Activated CD4-positive, alpha-beta T cell treated with anti-CD3 and anti-CD28 coated beads, Interleukin-2, Interleukin-6, amounts not matched to agents 100 ng/mL and 50 ng/mL, durations not matched to agents 16 hours and 8 hours (primary cell): Measurements from ENCODE around the gene TNRC6B.
A peak's percentile ranks its signal among the peaks of the same experiment; 100 is the strongest.
"Not testable (repeated sequence)": the region's sequence is repeated elsewhere in the genome, so short reads cannot be mapped to it uniquely, and the experiment has no call there.

ENCODE experiments used
- DNase-seq: peaks from one replicate; pipeline ENCODE4 v3.0.0-alpha.2; 2020

Gene TNRC6B, protein sequence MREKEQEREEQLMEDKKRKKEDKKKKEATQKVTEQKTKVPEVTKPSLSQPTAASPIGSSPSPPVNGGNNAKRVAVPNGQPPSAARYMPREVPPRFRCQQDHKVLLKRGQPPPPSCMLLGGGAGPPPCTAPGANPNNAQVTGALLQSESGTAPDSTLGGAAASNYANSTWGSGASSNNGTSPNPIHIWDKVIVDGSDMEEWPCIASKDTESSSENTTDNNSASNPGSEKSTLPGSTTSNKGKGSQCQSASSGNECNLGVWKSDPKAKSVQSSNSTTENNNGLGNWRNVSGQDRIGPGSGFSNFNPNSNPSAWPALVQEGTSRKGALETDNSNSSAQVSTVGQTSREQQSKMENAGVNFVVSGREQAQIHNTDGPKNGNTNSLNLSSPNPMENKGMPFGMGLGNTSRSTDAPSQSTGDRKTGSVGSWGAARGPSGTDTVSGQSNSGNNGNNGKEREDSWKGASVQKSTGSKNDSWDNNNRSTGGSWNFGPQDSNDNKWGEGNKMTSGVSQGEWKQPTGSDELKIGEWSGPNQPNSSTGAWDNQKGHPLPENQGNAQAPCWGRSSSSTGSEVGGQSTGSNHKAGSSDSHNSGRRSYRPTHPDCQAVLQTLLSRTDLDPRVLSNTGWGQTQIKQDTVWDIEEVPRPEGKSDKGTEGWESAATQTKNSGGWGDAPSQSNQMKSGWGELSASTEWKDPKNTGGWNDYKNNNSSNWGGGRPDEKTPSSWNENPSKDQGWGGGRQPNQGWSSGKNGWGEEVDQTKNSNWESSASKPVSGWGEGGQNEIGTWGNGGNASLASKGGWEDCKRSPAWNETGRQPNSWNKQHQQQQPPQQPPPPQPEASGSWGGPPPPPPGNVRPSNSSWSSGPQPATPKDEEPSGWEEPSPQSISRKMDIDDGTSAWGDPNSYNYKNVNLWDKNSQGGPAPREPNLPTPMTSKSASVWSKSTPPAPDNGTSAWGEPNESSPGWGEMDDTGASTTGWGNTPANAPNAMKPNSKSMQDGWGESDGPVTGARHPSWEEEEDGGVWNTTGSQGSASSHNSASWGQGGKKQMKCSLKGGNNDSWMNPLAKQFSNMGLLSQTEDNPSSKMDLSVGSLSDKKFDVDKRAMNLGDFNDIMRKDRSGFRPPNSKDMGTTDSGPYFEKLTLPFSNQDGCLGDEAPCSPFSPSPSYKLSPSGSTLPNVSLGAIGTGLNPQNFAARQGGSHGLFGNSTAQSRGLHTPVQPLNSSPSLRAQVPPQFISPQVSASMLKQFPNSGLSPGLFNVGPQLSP (N-terminal part only)

DNA sequence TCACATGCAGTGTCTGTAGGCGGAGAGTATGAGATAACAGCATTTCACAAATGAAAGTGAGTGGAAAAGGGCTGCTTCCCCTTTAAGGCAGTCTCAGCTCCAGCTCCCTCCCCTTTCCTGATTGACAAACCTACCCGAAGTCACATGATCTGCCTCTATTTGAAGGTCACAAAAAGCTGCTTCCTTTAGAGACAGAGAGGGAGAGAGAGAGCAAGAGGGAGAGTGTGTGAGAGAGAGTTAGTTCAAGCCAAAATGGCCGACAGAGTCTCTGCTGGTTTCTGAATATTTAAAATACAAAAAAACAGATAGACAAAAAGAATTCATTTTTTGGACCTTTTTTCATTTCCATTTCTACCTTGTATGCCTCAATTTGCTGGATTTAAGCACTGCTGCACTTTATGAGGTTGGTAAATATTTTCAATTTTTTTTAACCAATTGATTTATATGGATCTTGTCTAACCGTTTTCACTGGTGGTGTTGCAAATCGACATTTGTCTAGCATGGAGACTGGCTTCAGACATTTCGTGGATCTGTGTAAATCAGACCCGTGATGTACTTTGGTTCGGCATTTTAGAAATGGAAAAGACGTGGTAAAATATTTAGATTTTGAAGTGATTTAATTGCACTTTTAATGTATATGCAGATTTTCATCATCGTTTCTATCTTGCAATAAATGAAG is at the start of gene TNRC6B:
Gene TNRC6B (plus strand): TSS at position 188 of the 679 bp plus-strand sequence. CDS start 211 bp downstream, at position 399.
- peak; percentile 96 for DNase-seq

DNA sequence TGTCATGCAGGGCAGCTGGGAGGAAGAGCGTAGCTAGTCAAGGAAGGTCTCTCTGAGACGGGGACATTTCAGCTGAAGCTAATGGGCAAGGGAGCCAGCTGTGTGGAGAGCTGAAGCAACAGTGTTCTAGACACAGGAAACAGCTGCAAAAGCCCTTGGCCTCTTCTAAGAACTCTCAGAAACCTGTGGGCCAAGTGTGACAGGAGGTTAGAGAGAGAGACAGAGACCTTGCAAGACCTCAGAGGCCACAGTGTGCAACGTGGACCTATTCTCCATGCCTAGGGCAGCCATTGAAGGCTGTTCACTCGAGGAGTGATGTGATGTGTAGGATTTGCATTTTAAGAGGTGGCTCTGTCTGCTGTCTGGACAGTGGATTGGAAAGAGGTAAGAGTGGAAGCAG is 48.7 kb upstream of the TNRC6B start:
- peak; percentile 44 for DNase-seq

DNA sequence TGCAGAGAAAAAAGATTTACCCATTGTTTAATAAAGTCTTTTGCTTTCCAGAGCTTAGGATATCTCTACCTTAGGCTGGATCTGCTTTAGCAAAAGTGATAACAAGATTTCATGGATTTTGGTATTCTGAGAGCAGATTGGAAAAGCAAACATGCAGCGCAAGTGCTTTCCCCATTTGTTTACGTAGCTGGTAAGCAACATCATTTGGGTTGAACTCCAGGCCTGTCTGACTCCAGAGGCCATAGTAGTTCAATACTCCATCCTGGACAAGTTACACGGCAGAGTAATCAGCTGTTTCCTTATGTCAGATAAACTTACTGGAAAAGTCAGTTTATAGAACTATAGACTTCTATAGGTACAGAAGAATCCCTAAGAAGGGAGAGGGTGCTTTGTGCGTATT is 40.6 kb upstream of the TNRC6B start:
- no peak for DNase-seq

DNA sequence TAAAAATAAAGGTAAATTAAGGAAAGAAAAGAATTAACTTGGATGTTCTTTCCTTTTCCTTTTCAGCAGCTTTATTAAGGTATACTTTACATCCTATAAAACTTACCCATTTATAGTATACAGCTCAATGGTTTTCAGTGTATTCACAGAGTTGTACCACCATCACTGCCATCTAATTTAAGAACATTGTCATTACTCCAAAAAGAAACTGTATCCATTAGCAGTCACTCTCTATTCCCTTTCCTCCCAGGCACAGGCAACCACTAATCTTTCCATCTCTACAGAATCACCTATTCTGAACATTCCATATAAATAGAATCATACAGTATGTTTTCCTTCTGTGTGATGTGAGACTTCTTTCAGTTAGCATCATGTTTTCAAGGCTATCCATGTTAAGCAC is 38.9 kb upstream of the TNRC6B start:
- DNase-seq = no peak

DNA sequence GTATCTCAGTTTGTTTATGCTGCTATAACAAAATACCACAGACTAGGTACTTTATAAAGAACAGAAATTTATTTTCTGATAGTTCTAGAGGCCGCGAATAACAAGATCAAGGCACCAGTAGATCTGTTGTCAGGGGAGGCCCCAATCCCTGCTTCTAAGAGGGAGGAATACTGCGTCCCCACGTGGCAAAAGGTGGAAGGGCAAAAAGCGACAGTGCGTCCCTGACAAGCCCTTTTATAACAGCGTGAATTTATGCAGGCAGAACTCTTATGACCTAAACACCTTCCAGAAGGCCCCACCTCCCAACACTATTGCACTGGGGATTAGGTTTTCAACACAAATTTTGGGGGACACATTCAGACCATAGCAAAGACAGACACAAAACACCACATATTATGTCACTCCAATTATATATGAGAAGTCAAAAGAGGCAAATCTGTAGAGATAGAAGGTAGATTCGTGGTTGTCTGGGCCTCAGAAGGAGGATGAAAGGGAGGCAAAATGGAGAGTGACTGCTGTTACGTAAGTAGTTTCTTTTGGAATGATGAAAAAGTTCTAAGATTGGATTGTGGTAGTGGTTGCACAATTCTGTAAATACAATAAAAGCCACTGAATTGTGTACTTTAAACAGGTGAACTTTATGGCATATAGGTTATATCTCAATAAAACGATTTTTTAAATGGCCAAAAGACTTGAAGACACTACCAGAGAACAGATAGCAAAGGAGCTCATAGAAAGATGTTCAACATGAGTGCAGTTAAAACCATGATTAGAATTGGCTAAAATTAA is 30.1 kb upstream of the TNRC6B start:
- no peak for DNase-seq

DNA sequence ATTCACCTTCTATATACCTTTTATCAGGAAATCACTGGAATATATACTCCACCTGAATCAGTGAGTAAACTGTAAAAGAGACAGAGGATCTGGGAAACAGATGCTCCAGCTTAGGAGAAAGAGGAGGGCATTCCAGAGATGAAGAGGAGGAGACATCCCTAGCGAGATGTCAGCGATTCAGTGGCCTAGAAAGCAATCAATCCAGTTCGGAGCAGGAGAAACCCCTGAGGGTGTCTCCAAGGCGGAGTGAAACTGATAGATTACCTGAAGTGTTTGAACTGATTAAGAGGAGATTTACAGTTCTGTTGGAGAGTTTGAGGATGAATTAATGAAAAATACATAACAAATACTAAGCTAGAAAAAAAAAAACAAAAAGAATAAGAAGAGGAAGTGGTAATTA is 24.5 kb upstream of the TNRC6B start:
- DNase-seq = no peak

DNA sequence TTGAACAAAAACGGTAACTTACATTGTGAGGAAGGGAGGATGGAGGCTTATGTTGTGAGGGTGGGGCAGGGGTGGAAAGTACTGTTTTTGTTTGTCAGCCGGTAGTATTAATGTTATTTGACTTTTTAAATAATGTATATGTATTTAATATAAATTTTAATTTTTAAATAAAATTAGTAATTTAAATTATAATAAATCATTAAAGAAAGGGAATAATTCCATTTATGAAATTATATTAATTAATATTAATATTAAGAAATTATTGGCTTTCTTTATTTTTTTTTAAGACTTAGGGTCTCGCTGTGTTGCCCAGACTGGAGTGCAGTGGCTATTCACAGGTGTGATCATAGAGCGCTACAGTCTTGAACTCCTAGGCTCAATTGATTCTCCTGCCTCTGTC is 24.0 kb upstream of the TNRC6B start:
- no peak for DNase-seq

DNA sequence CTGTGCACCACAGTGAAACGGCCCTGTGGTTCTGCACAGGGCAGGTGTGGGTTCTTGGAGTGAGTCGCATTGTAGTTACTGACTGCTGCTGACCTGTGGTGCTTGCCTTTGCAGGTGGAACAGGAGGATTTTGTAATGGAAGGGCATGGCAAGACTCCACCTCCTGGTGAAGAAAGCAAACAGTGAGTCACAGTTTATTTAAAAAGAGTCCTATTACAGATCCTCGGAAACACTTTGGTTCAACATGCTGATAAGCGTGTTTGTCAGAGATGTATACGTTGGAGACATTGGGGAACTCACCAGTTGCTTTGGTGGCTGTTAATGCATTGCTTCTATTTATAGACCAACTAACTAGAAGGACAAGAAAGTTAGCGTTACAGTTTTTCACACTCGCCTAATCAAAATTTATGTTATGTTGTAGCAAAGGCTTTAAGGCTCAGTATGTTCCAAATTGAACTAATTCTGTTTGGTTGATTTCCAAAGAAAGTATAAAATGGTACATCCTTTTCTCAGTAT is 21.7 kb upstream of the TNRC6B start:
- peak; percentile 23 for DNase-seq

DNA sequence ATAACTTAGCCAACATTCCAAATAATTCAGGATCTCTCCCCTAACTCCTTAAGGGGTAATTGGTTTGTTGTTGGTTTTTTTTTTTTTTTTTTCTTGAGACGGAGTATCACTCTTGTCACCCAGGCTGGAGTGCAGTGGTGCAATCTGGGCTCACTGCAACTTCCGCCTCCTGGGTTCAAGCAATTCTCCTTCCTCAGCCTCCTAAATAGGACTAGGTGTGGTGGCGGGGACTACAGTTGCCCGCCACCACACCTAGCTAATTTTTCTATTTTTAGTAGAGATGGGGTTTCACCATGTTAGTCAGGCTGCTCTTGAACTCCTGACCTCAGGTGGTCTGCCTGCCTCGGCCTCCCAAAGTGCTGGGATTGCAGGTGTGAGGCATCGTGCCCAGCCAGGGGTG is 21.0 kb upstream of the TNRC6B start:
- DNase-seq = not testable (repeated sequence)

DNA sequence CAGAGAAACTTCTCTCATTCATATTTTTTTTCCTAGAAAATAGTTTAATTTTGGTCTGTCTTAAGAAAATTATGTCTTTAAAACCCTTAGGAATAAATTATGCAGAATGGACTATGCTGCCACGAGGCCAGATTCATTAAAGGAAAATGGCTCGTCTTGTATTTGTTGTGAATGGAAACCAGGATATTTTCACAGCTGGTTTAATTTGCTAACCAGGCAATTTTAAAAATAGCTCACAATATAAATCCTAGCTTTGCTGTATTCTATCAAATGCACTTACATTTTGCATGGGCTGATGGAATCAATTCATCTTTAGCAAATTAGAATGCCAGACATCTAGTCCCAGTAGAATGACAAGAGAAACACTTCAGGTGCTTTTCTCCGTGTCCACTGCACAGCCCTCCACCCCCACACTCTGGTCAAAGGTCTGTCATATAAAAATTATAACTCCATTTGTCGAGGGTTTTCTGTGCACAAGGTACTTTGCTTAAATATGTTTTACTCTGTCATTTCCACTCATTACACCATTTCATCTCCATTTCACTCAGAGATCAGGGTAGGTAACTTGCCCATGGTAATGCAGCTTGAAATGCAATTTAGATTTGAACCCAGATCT is 20.3 kb upstream of the TNRC6B start:
- no peak for DNase-seq

DNA sequence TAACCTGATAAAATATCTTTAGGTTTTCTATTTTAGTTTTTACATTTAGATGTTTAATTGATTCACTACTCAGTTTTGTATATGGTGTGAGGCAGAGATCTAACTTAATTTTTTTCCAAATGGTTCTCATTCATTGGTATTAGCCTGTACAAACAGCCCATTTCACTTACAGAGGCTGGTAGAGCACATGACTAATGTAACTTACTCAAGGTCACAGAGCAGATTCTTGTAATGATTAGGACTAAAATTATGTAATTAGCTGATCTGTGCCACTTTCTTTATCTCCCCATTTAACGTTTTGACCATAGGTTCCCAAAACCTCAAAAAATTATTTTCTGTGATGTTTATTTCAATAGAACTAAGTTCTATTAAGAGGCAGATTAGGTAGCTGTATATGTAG is 16.5 kb upstream of the TNRC6B start:
- DNase-seq = no peak

DNA sequence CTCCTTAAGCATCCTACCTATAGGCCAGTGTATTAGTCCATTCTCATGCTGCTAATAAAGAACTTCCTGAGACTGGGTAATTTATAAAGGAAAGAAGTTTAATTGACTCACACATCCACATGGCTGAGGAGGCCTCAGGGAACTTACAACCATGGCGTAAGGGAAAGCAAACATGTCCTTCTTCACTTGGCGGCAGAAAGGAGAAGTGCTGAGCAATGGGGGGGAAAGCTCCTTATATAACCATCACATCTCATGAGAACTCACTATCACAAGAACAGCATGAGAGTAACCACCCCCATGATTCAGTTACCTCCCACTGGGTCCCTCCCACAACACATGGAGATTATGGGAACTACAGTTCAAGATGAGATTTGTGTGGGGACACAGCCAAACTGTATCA is 12.2 kb upstream of the TNRC6B start:
- not testable (repeated sequence) for DNase-seq

DNA sequence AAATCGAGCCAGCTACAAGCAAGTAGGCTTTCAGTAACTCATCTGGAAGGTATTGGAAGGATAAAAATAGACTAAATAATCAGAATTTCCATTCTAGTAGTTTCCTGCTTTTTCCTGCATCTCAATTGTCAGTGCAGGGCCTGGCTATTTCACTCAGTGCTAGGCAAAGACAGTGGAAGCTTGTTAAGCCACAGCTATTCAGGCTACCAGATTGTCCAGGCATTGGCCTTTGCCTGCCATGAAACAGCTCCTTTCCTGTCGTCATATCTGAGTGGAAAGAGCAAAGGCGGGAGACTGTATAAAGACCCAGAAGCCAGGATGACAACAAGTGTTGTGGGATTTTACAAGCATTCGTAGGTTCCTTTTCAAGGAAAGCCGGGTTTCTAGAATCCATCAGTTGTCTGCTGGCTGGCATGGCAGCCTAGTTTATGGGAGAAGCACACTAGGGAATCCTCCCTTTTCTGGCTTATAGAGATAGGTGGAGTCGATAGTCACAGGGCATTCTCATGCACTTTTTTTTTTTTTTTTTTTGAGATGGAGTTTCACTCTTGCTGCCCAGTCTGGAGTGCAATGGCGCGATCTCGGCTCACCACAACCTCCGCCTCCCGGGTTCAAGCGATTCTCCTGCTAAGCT is 2.0 kb upstream of the TNRC6B start:
- no peak for DNase-seq

DNA sequence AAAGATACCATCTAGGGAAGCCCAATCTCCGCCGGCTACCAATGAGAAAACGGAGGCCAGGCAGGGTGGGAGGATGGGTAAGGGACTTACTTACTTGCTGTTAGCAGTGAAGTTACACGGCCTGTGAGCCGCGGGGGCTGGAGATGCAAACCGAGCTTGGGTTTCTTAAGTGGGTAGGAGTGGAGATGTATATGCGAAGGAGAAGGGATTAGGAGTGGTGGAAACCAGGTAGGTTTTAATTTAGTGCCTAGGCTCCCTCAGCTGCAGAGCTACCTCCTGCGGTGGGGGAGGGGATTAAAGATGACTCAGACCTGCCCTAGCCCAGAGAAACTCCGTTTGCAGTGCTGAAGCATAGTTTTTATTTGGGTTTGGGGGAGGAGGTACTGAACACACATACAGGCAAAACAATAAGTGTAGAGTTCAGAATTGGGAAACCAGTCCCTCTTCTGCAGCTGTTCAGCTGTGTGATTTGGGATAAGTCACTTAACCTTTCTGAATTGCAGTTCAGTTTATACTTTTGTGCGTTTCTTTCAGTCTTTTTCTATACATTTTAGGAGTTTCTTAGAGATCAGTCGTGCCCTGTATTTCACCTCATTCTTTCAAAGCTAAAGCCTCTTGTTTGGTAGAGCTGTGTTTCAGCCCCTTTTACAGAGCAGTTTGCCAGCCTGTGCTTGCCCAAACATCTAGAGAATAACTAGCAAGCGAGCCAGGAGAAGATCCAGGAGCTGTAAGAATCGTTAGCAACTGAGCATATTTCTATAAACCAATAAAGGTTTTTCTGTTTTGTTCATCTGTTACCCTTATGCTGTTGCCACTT is 596 bp upstream of the TNRC6B start:
- peak; percentile 91 for DNase-seq

DNA sequence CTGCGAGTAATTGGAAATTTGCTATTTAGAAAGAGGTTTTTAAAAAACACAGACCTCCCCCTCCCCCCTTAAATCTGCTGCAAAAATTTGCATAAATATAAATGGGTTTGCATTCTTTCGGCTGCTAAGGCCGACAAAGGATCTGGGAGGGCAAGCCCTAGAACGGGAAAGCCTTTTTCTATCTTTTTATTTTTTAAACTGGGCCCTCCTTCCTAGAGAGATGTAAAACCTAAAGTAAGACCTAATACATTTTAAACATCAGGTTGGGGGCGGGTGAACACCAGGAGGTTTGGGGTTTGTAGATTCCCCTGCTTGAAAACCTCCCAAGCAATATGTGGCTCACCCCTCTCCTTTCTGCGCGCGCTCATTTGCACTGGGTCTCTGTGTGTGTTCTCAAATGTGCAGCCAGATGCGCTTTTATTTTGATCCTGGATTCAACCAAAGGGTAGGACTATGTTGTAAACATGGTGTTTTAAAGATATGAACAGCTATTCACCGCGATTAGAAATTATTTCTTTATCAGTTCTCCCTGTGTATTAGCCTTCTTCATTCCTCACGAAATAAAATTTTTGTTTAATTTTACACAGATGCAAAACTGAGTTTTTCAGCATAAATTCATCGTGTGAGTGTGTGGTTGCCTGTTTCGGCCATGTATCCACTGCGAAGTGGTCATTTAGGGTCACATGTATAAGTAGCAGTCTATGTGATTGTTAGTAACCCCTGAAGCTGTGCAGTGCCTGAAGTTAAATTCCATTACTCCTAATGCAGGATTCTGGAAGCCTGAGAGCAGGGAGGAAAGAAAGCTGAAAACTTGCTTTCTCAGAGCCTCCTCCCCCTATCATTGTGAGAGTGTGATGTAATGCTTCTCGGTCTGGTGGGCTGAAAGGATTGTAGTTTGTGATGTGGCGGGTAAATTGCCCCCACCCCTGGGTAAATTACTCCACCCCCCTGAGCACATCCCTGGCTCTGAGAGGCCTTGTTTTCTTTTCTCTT is 988 bp downstream of the TNRC6B start:
- peak; percentile 53 for DNase-seq

DNA sequence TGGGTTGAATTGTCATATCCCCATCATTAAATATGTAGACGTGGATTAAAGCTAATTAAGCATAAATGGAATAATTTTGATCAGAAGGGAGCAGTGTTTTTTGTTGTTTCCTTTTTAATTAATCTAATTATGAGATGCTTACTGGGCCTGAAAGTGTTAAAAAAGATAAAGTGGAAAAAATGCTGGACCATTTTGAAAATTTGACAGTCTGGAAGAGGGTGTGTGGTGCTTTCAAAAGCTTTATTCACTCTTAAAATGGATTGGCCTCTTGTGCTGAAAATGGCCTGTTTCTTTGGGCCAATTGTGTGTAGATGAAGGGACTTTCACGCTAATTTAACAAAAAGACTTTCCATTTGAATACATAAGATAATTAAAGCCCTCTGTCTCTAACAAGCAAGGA is 1.8 kb downstream of the TNRC6B start:
- DNase-seq = no peak

DNA sequence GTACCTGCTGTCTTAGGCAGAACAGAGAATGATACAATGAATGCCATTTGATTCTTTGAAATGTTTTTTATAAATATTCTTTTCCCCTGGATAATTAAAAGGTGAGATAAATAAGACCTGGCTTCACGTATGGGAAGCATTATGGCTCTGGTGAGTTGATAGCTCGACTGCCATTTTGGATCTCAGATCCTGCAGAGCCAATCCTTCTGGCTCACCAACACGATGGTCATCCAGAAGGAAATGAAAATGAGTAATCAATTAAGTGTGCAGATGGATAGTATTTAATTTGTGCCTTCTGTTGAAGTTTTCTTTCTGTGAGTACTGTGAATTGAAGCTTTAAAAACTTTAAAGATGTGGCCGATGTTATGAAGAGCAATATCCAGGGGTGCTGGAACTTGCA is 2.7 kb downstream of the TNRC6B start:
- no peak for DNase-seq

DNA sequence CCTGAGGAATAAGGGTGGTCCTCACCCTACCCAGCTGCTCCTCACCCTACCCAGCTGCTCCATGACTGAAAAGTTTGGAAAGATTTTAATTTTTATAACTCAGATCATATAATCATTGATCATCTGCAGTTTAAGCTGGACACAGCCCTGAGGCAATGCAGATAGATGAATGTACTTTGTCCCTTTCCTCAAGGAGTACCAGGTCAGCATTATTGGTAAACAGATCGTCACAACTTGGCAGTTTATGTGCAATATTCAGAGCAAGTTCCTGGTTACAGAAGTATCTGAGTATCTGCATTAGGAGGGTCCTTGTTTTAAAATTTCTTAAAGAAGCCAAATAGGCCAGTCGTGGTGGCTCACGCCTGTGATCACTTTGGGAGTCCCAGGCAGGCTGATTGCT is 3.6 kb downstream of the TNRC6B start:
- DNase-seq = no peak
